Panc1 (cell line): ENCODE data around the gene ERGIC1. TPM values are rescaled to one million over a fixed set of nuclear protein-coding genes. Genes with fewer than 3 reads are reported as not detected.

Source experiments
- ATAC-seq: fragments of 200-7000 bp; cut with Tn5 transposase; 2 replicates; pipeline ENCODE4 v1.9.1; 2020; ENCODE audit warnings: mild to moderate bottlenecking, moderate library complexity
- BruUV-seq: library from RNA; stranded (reverse); fragments of 400-500 nt; replicated peaks from 2 replicates; lab custom pipeline; 2021; lab: Mats Ljungman, UMichigan
- CTCF ChIA-PET: fragments of 300-600 bp; sonication (Branson Sonifier 250); formaldehyde crosslinking; loops from one replicate; lab custom pipeline; 2022; ENCODE audit warnings: antibody characterized with exemption; lab: Charles Lee
- POLR2A ChIA-PET: fragments of 300-600 bp; sonication (Branson Sonifier 250); formaldehyde crosslinking; loops from one replicate; lab custom pipeline; 2022; ENCODE audit warnings: antibody characterized with exemption; lab: Charles Lee
- DNase-seq: peaks from one replicate; pipeline ENCODE4 v3.0.0-alpha.2; 2010; ENCODE audit warnings: low read depth, low spot score
- H3K27ac ChIP-seq: 2 replicates; pipeline ENCODE4 v1.5.1; 2011; ENCODE audit warnings: mild to moderate bottlenecking, low read length, inconsistent platforms
- H3K27me3 ChIP-seq: fragments of 200-500 bp; sonication (Bioruptor generic); 2 replicates; pipeline ENCODE4 v1.6.0; 2014; ENCODE audit warnings: low read length, inconsistent platforms; ENCODE audit not compliant: control insufficient read depth, insufficient read depth
- H3K36me3 ChIP-seq: fragments of 200-500 bp; sonication (Bioruptor generic); 2 replicates; pipeline ENCODE4 v1.5.1; 2014; ENCODE audit warnings: inconsistent platforms, mild to moderate bottlenecking, low read length, moderate library complexity; ENCODE audit not compliant: control insufficient read depth, insufficient read depth
- H3K4me1 ChIP-seq: 2 replicates; pipeline ENCODE4 v1.5.1; 2011; ENCODE audit warnings: inconsistent platforms, mild to moderate bottlenecking, low read length, moderate library complexity; ENCODE audit not compliant: control insufficient read depth, insufficient read depth
- H3K4me3 ChIP-seq, 2 experiments: 2 replicates each; pipeline ENCODE4 v1.5.1; 2011 to 2012; ENCODE audit warnings: low read depth in 2 of 2, low read length in 2 of 2, mild to moderate bottlenecking in 2 of 2, inconsistent platforms in 1 of 2, moderate library complexity in 1 of 2
- H3K9me3 ChIP-seq: fragments of 200-500 bp; sonication (Bioruptor generic); 2 replicates; pipeline ENCODE4 v1.5.1; 2014; ENCODE audit warnings: low read depth, mild to moderate bottlenecking, inconsistent platforms, low read length, moderate library complexity; ENCODE audit not compliant: control insufficient read depth, insufficient read depth
- CTCF ChIP-seq: fragments of 450-650 bp; IDR thresholded peaks from 2 replicates; pipeline ENCODE4 v1.5.1; 2017; ENCODE audit warnings: mild to moderate bottlenecking
- POLR2AphosphoS5 ChIP-seq: IDR thresholded peaks from 2 replicates; pipeline ENCODE4 v1.6.1; 2012; ENCODE audit warnings: mild to moderate bottlenecking, low read depth, low read length, moderate library complexity
- REST ChIP-seq, 2 experiments: IDR thresholded peaks; 2 replicates each; pipeline ENCODE4 v1.6.1; 2011 to 2012; ENCODE audit warnings: low read depth in 2 of 2, control low read depth in 1 of 2, low read length in 1 of 2, mild to moderate bottlenecking in 1 of 2, moderate library complexity in 1 of 2; ENCODE audit not compliant: insufficient read depth in 1 of 2
- SIN3A ChIP-seq: IDR thresholded peaks from 2 replicates; pipeline ENCODE4 v1.6.1; 2012; ENCODE audit warnings: low read depth, mild to moderate bottlenecking, low read length, moderate library complexity, borderline replicate concordance; ENCODE audit not compliant: insufficient read depth
- TCF7L2 ChIP-seq: IDR thresholded peaks from 2 replicates; pipeline ENCODE4 v1.6.1; 2011; ENCODE audit warnings: mild to moderate bottlenecking, low read depth, low read length, inconsistent platforms
- in situ Hi-C: cut with HindIII; loops from 2 replicates; pipeline ENCODE4 v1.10.0; 2016; ENCODE audit warnings: low sequenced_read_pairs, low pct_unique_long_range_greater_than_20kb
- intact Hi-C: fragments of 100-400 bp; cut with micrococcal nuclease; formaldehyde crosslinking; loops from one replicate; pipeline ENCODE4 v1.10.0; 2022; ENCODE audit not compliant: unreplicated experiment
- total RNA-seq: library from RNA; stranded (reverse); gene quantifications from one replicate; pipeline ENCODE4 v1.2.1, GENCODE V29; 2021; ENCODE audit not compliant: unreplicated experiment

The ERGIC1 gene
- total RNA-seq, 1 experiment from 2014 or later, result 206 TPM

- no TSS peak for BruUV-seq
- intact Hi-C loops (loop anchor here (10.0 kb wide), 1 partner anchor 231 kb away; no protein-coding TSS in a partner anchor), in situ Hi-C loops (no loop called here)
- POLR2A ChIA-PET, result interaction anchor here (0.6 kb wide), 1 partner anchor 356 kb away, joined by 7 read pairs; no protein-coding TSS in a partner anchor
- H3K4me1 ChIP-seq, result no peaks in the 10 kb centered on the region
- no peaks in the 10 kb centered on the region for H3K9me3 ChIP-seq
- no peak for ATAC-seq
- H3K27ac ChIP-seq, result no peak overlapping the region
- TF ChIP-seq SIN3A (no peak), CTCF (no peak), POLR2AphosphoS5 (no peak), TCF7L2 (no peak), REST (IDR thresholded peaks at IDR 0.05; ENCODE audit: insufficient read depth in 1 of 2, low read depth in 2 of 2, low read length in 1 of 2) (no peak)
- H3K4me3 ChIP-seq, result no peak overlapping the region
- no peaks in the 10 kb centered on the region for H3K27me3 ChIP-seq
- no peaks in the 10 kb centered on the region for H3K36me3 ChIP-seq
- CTCF ChIA-PET, result interaction anchor here (0.7 kb wide), 1 partner anchor 13 kb away, joined by 8 read pairs; no protein-coding TSS in a partner anchor
- no peak for DNase-seq
Measured at GRCh38 chr5:172973931-172974330, 139.9 kb downstream of the ERGIC1 start.

GRCh38 chr5:172975289-172975688 is 141.2 kb downstream of the ERGIC1 start:
- Histone ChIP-seq H3K36me3 (no peaks in the 10 kb centered on the region), H3K27me3 (no peaks in the 10 kb centered on the region), H3K9me3 (no peaks in the 10 kb centered on the region), H3K4me3 (no peak overlapping the region), H3K4me1 (no peaks in the 10 kb centered on the region), H3K27ac (no peak overlapping the region)
- intact Hi-C loops (loop anchor here (5.0 to 10.0 kb wide), 2 partner anchors 230 to 307 kb away; no protein-coding TSS in a partner anchor), in situ Hi-C loops (no loop called here)
- POLR2A ChIA-PET, result no interaction called here
- CTCF ChIA-PET, result no interaction called here
- no peak for DNase-seq
- TF ChIP-seq TCF7L2 (no peak), CTCF (no peak), SIN3A (no peak)
- no TSS peak for BruUV-seq
- ATAC-seq, result no peak
